NCI-H187 (cell line): ENCODE data around the gene C6orf132.
"Not testable (repeated sequence)": the region's sequence is repeated elsewhere in the genome, so short reads cannot be mapped to it uniquely, and the experiment has no call there.

Experiments
- DNase-seq, 2 experiments: peaks; one replicate each; lab custom pipeline; 2025; lab: John Stamatoyannopoulos, UW

C6orf132 gene

GRCh38 chr6:42159431-42160024, 17.1 kb upstream of the C6orf132 start:
- no peak for DNase-seq

DNA sequence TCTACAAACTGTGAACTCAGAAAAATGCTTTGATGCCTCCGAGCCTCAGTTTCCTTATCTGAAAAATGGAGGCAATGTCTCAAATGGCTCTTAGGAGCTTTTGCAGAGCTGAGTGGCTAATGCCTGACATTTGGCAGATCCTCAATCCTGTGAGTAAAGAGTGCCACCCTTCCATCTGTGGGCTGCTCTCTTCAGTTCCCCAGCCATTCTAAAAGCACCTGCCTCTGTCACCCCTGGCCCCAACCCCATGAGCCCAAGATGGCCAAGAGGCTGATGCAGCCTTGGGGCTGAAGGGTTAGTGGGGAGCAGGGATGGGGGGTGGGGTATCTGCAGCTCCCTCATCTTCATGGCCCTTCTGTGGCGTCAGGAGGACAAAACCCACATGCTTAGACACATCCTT, 16.2 kb upstream of the C6orf132 start:
- DNase-seq = no peak

DNA sequence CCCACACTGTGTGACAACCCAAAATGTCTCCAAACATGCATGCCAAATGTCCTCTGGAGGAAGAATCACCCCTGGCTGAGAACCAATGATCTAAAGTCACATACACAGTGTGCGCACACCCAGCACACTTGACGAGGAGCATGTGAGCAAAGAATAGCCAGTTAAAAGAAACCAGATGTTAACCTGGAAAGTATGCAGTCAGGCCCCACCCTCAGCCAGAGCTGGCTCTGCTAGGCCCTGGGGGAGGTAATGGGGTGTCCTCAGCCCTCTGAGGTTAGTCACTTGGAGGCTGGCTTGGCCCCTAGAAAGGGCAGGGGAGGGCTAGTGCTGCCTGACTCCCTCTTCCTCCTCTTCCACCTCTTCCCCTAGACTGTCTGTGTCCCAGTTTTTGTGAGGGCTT, 15.6 kb upstream of the C6orf132 start:
- DNase-seq = no peak

DNA sequence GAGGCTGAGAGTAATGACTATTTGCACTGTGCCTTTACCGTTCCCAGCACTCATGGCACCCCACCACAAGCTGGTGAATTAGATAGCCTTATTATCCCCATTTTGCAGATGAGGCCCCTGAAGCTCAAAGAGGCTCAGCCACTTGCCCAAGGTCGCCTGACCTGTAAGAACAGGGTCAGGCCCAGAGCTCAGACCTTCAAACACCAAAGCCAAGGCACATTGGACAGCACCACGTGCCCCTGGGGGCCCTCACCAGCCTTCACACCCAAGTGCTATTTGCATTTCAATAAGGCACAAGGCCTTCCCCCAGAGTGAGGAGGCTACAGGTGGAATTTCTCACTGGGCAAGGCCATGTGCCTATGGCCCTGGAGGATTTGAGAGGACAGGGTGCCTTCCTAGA, 14.2 kb upstream of the C6orf132 start:
- no peak for DNase-seq

GRCh38 chr6:42155293-42155692, 12.9 kb upstream of the C6orf132 start:
- no peak for DNase-seq

- DNase-seq = no peak
Observed at GRCh38 chr6:42154461-42155209, 12.2 kb upstream of the C6orf132 start.

DNA sequence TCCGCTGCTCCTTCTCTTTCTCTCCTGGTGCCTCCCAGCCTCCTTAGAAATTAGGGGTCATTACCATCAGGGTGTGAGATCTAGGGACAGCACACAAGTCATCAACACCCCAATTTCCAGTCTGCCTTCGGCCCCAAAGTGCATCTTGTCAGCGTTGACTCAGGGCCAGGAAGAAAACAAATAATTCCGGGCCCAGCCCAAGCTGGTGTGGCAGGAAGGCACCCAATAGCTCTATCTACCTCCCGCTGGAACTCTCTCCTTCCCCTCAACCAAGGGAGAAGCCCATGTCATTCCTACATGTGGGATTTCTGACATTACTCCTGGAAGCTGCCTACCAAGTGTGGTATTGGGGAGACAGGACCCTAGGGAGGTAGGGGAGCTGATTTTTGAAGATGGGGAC, 11.5 kb upstream of the C6orf132 start:
- DNase-seq = no peak

- DNase-seq = not testable (repeated sequence)
Observed at GRCh38 chr6:42152528-42153213, 10.3 kb upstream of the C6orf132 start.

DNA sequence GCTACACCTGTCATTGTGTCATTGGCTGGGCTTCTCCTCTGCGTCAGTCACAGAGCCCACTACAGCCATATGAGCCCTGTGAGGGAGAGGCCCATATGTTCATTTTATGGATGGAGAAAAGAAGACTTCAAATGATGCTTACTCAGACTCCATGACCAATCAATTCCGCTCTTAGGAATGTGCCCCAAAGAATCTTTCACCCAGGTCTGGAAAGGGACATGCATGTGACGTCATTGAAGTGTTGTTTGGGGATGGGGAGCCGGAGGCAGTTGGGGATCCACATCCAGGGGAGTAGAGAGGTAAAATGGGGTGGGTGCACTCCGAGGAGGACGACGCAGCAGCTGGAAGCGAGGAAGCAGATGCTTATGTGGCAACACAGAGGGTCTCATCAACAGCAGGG, 9.6 kb upstream of the C6orf132 start:
- DNase-seq = no peak

- no peak for DNase-seq
Observed at GRCh38 chr6:42150254-42150653, 7.8 kb upstream of the C6orf132 start.

GRCh38 chr6:42148058-42148457, 5.6 kb upstream of the C6orf132 start:
- DNase-seq = no peak

DNA sequence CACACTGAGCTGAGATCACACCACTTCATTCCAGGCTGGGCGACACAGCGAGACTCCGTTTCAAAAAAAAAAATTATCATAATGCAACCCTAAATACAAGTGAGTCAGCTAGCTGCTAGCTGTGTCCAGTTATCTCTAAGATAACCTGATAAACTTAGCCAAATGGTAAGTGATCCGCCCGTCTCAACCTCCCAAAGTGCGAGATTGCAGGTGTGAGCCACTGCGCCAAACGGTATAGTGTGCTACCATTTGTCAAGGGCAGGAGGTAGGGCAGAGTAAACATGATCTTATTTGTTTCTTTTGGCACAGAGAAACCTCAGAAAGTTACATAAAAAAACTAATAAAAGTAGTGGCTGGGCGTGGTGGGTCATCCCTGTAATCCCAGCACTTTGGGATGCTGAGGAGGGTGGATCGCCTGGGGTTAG, 4.7 kb upstream of the C6orf132 start:
- DNase-seq = no peak

DNA sequence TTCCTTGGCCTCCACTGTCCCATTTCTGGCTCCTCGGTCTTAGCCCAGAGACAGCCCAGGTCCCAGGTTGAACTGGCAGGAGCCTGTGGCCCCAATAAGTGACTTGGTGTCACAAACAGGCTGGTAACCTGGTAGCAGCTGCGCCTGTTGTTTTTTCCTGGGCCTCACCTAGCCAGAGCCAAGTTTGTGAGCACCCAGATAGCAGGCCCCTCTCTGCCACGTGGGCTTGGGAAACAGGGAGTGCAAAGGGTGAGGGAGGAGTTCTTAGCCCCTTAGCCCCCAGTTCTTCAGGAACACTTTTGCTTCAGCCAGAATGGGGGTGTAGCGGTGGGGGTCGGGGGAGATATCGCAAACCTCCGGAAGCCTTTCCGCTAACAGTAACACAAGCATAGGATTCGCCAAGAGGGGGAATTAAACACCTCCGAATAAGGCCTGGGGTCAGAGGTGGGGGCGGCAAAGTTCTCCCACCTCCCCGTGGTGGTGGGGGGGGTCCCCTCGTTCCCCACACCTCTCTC, 760 bp downstream of the C6orf132 start:
- no peak for DNase-seq

GRCh38 chr6:42140756-42141602, 1.4 kb downstream of the C6orf132 start:
- no peak for DNase-seq

- DNase-seq = no peak
Observed at GRCh38 chr6:42140032-42140431, 2.4 kb downstream of the C6orf132 start.

DNA sequence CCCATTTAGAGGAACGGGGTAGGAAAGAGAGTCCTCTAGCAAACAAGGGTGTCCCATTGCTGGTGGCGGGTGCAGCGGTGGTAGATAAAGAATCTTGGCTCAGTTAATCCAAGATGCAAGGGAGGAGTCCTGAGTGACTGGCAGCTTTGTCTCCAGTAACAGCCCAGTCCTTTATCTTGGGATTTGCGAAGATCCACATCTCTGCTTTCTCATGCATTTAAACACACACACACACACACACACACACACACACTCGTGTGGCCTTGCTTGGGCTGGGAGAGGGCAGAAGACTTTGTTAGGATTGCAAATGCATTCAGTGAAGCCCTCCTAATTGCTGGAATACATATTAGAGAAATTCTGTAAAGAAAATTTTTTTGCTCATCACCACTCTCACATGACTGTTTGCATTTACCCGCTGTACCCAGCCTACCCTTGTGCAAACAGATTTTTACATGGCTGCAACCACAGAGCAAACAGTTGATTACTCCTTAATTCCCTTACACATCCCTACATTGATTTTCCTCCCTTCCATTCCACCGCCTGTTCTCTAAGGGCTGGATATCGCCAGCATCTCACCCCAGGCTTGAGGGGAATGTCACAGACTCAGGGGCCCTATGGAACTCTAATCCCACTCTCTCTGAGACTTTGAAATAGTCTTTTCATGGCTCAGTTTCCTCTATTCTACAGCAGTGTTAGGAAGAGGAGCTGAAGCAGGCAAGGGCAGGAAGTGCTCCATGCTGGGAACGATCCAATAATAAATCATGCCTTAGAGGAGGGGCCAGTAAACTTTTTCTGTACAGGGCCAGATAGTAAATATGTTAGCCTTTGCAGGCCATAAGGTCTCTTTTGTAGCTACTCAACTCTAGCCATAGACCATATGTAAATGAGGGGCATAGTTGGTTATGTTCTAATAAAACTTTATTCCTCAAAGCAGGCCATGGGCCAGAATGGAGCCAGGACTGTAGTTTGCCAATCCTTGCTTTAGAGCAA, 3.5 kb downstream of the C6orf132 start:
- no peak for DNase-seq

- DNase-seq = no peak
Observed at GRCh38 chr6:42138190-42138589, 4.2 kb downstream of the C6orf132 start.

GRCh38 chr6:42137194-42137753, 5.1 kb downstream of the C6orf132 start:
- no peak for DNase-seq

DNA sequence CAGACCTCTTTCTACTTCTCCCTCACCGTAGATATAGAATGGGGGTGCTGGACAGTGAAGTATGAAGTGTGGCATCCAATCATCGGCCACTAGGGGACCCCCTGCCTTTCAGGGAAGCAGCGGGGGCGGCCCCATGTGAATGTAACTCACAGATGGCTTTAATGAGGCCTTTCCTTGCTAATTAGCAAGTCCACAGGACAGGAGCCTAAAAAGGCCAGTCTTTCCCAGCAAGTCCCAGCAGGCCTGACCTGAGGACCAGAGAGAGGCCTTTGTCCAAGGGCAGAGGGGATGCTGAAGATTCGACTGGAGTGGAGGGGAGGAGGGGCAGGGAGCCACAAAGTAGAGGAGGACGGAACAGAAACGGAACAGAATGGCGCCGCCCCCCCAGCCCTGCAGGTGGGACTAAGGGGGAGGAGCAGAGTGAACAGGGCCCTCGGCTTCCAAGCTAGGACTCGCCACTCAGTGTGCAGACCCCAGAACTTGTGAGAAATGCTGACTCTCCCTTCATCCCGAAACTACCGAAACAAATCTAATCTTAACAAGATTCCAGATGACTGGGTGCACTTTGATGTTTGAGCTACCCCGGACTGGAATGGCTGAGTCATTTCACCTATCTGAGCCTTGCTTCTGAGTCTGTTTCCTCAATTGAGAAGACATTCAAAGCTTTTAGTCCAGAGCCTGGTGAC, 5.8 kb downstream of the C6orf132 start:
- DNase-seq = no peak

GRCh38 chr6:42135722-42136121, 6.7 kb downstream of the C6orf132 start:
- no peak for DNase-seq
